ENCODE results near the gene P2RY14. TPM values are rescaled to one million over a fixed set of nuclear protein-coding genes. Genes with fewer than 3 reads are reported as not detected.

The P2RY14 gene
- polyA plus RNA-seq, 1 donor from 2014 or later = 4.8 TPM

DNA sequence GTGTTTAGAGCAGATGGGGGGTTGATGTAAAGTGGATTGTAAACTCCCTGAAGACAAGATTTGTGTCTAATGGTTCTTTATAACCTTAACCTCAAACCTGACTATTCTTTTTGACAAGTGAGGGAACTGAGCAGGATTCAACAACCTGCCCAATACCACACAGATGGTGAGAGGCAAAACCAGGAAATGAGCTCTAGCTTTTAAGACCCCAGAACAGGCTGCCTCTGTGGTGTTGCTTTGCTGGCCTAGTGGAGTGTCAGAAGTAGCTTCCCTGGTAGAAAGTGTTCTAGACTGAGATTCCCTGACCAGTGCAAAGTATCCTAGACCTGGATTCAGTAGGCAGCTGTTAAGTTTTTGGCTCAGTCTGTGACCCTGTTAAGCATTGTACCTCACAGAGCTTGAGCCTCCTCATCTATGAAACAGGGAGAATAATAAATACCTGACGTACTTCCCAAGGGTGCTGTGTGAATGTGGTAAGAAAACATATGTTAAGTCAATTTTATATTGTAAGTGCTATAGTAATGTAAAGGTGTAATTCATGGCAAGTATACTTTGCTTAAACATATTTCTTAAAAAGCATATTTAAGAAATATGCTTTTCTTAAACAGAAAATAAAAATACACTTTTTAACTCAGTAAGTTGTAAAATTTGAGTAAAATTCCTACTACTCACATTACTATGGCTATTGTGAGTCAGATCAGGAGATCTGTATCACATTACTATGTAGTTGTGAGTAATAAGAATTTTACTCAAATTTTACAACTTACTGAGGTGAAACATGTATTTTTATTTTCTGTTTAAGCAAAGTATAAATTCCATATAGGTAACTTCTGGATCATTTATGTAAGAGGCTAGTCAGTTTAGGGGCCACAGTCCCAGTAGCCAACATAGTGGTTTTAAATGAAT lies 29.5 kb upstream of the P2RY14 start:
- Mint-ChIP-seq H3K36me3 (no peaks in the 10 kb centered on the region), H3K27me3 (peaks cover 8% of the 10 kb centered on the region), H3K4me3 (no peak overlapping the region), H3K4me1 (no peaks in the 10 kb centered on the region), H3K27ac (no peak overlapping the region), H3K9me3 (no peaks in the 10 kb centered on the region)

DNA sequence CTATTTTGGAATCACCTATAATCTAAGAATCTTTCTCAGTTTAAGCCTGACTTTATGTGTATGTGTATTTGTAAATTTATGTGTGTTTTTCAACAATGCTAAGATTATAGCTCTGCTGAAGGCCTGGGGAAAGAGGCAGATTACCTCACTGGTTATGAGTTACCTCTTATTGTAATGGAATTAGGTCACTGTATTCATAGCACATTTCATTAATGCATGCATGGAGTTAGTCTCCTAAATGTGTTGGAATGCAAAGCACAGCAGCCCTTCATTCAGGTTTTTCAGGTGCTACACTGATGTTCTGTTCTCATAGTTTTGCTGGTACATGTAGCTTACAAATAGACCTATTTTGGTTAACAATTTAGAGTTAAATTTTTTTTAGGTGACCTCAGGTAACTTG lies 28.8 kb upstream of the P2RY14 start:
- H3K27me3 Mint-ChIP-seq = peaks cover 8% of the 10 kb centered on the region
- no peaks in the 10 kb centered on the region for H3K36me3 Mint-ChIP-seq
- no peaks in the 10 kb centered on the region for H3K9me3 Mint-ChIP-seq
- H3K4me3 Mint-ChIP-seq = no peak overlapping the region
- H3K4me1 Mint-ChIP-seq = no peaks in the 10 kb centered on the region
- H3K27ac Mint-ChIP-seq = no peak overlapping the region

DNA sequence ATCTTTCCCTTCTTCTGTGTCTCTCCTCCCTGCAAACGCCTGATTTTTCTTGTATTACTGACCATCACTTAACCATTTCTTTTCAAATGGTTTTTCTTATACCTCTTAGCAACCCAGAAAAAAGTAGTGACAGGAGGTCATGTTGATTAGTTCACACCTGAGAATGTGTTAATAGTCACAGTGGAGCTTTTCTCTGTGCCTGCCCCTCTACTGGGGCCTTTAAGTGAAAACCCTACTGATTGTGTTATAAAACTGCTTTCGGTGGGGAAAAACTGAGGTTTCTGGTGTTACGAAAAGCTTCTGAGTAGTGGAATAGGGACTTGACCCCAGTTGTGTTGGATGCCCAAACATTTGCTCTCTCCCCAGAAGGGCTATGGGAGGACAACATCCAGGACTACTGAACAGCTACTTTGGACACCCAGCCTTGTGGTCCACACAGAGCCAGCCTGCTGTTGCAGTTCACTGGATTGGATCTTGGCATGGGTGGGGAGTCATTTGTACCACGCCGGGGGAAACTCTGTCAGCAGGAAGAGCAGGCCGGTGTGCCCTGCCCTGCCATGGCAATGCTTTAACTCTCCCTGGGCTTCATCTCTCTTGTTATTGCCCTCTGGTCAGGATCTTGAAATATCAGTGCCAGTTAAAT lies 27.9 kb upstream of the P2RY14 start:
- H3K27ac Mint-ChIP-seq = no peak overlapping the region

DNA sequence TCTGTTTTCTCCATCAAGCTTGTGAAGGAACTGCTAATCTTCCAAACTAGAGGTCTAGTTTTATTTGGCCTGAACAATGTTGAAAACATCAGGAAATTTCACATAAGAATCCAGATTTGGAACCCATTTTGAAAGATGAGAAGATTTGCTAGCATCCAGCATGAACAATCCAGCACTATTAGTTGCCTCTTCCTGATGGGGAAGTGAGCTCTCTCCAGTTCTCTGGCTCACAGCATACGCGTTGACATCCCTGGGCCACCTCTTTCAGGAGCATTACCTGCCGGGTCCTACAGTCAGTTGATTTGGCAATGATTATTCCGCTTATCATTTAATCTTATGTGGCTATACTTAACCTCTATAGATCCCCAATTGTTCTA lies 27.4 kb upstream of the P2RY14 start:
- no peak overlapping the region for H3K4me3 Mint-ChIP-seq
- no peaks in the 10 kb centered on the region for H3K36me3 Mint-ChIP-seq
- no peaks in the 10 kb centered on the region for H3K9me3 Mint-ChIP-seq
- peaks cover 8% of the 10 kb centered on the region for H3K27me3 Mint-ChIP-seq
- no peaks in the 10 kb centered on the region for H3K4me1 Mint-ChIP-seq
- H3K27ac Mint-ChIP-seq = no peak overlapping the region

More for the DNA sequence above, 27.9 kb upstream of the P2RY14 start:
- no peak overlapping the region for H3K4me3 Mint-ChIP-seq
- no peaks in the 10 kb centered on the region for H3K36me3 Mint-ChIP-seq
- peaks cover 8% of the 10 kb centered on the region for H3K27me3 Mint-ChIP-seq
- no peaks in the 10 kb centered on the region for H3K4me1 Mint-ChIP-seq
- no peaks in the 10 kb centered on the region for H3K9me3 Mint-ChIP-seq

DNA sequence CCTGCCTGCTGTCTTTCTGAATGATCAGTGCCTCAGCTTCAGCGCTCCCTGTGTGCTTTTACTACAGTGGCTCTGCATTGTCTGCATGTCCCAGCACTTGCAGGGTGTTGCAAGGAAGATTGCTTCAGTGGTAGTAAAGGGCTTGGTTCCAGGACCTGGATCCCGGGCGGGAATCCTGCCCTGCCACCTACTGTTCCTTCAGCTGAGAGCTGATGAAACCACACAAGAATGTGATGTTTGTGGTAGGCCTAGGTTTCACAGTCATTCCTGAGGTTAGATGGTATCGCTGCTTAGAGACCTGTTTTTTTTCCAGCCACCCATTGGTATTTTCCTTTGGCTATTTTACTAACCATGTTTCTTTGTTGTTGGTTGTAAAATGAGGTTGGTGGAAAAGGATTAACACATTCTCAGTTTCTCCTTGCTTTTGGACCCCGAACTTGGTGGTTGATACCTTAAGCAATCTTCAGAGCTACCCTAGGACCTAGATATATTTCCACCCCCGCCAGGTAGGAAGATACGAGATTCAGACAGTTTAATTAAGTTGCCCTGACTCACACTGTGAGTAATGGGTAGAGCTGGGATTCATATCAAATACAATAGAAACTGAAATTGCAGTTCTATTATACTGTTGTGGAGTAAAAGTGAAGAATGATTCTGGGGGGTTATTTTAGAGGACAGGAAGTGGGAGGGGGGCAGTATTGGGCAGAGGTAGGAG lies 26.9 kb upstream of the P2RY14 start:
- Mint-ChIP-seq H3K4me1 (no peaks in the 10 kb centered on the region), H3K4me3 (no peak overlapping the region), H3K27me3 (peaks cover 8% of the 10 kb centered on the region), H3K27ac (no peak overlapping the region), H3K9me3 (no peaks in the 10 kb centered on the region), H3K36me3 (no peaks in the 10 kb centered on the region)

DNA sequence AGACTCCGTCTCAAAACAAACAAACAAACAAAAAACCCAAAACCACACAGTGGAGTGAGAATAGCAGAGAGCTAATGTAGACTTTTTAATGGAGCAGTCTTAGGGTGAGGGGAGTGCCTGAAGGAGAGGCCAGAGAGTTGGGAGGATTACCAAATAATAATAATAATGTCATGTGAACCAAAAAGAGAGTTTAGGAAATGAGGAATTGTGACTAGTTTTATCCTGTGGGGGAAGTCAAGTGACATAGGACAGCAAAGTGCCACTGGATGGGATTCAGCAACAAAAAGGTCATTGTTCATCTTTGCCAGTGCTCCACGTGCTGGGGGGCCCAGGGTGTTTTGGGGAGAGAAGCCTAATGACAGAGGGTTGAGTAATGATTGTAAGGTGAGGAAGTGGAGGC lies 25.4 kb upstream of the P2RY14 start:
- no peaks in the 10 kb centered on the region for H3K4me1 Mint-ChIP-seq
- no peaks in the 10 kb centered on the region for H3K9me3 Mint-ChIP-seq
- no peak overlapping the region for H3K4me3 Mint-ChIP-seq
- no peaks in the 10 kb centered on the region for H3K36me3 Mint-ChIP-seq
- H3K27ac Mint-ChIP-seq = no peak overlapping the region
- peaks cover 14% of the 10 kb centered on the region for H3K27me3 Mint-ChIP-seq

DNA sequence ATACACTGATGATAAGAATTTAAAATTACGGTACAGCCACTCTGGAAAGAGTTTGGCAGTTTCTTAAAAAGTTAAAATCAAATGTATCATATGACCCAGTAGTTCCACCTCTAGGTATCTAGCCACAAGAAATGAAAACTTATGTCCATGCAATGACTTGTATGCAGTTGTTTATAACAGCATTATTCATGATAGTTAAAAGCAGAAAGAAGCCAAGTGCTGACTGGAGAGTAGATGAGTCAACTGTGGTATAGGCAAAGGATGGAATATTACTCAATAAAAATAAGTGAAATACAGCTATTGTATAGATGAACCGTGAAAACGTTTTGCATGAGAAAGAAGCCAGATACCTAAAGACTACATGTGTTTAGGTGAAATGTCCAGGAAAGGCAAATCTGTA lies 23.4 kb upstream of the P2RY14 start:
- peaks cover 14% of the 10 kb centered on the region for H3K27me3 Mint-ChIP-seq
- H3K36me3 Mint-ChIP-seq = no peaks in the 10 kb centered on the region
- H3K4me1 Mint-ChIP-seq = no peaks in the 10 kb centered on the region
- no peaks in the 10 kb centered on the region for H3K9me3 Mint-ChIP-seq
- H3K27ac Mint-ChIP-seq = no peak overlapping the region
- no peak overlapping the region for H3K4me3 Mint-ChIP-seq

DNA sequence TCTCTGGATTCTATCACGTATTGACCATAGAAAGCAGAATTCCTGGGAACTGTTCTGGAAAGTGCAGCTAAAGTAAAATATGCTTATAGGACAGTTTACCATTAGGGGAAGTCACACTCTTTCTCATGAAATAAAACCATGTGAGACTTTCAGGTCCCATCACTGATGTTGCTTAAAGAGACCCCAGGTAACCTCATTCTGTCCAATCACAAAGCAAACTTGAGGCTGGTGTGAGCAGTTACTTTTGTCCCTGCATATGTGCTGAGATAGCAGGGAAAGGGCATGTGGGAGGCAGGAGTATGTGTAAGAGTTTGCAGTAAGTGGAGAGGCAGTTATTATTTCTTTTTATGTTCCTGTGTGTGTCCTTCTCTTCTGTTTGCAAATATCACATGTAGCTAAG lies 22.2 kb upstream of the P2RY14 start:
- H3K4me3 Mint-ChIP-seq = no peak overlapping the region
- peak overlapping the region in 1 of 3 donors; percentile 6 for H3K27ac Mint-ChIP-seq
- H3K27me3 Mint-ChIP-seq = peaks cover 14% of the 10 kb centered on the region
- no peaks in the 10 kb centered on the region for H3K36me3 Mint-ChIP-seq
- no peaks in the 10 kb centered on the region for H3K9me3 Mint-ChIP-seq
- no peaks in the 10 kb centered on the region for H3K4me1 Mint-ChIP-seq

DNA sequence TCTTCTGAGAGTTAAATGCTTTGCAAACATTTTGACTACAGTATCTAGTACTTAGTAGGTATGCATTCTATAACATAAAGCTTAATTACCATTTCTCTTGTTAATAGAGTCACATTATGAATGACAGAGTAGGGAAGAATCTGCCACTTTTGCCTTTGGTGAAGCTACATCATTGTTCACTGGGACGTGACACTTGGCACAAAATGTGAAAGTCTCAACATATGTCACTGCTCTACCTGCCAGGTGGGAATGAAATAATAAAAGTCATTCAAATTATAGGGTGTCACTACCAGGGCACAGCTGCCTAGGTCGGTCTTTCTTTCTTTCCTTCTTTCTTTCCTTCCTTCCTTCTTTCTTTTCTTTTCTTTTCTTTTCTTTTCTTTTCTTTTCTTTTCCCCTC lies 20.7 kb upstream of the P2RY14 start:
- Mint-ChIP-seq H3K4me3 (no peak overlapping the region), H3K9me3 (no peaks in the 10 kb centered on the region), H3K27me3 (peaks cover 11% of the 10 kb centered on the region), H3K36me3 (no peaks in the 10 kb centered on the region), H3K27ac (no peak overlapping the region), H3K4me1 (no peaks in the 10 kb centered on the region)

DNA sequence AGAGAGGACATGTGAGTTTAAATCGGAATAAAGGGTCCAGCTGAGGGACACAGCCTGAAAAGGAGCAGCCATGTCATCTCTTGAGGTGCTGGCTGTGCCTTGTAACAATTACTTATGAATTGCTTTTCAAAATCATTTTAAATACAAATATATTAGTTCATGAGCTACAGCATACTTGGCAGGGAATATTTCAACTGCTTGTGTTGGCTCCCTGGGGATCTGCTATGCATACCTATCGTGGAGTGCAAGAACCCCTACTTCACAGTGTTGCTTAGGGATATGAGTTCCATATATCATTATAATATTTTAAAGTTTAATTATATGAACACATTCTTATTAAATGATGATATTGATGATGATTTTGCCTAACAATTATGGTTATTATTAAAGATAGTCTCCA lies 19.1 kb upstream of the P2RY14 start:
- Mint-ChIP-seq H3K4me3 (no peak overlapping the region), H3K9me3 (no peaks in the 10 kb centered on the region), H3K4me1 (no peaks in the 10 kb centered on the region), H3K36me3 (no peaks in the 10 kb centered on the region), H3K27ac (no peak overlapping the region), H3K27me3 (peaks cover 9% of the 10 kb centered on the region)

DNA sequence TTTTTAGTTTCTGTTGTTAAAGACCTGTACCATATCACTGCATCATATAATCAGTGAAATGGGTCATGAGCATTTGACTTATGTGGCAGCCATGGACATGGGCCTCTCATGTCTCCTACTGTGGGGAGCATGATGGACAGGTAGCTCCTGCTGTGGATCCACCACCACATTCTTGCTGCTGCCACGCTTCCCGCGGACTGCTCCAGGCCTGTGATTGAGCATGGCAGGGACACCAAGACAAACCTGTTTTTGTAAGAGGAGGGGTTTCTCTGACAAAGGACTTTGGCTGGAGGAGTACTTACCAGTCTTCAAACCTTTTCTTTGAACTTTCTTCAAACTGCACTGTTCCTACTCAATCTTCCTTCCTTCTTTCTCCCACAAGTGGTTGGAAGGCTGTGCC lies 17.9 kb upstream of the P2RY14 start:
- H3K36me3 Mint-ChIP-seq = no peaks in the 10 kb centered on the region
- no peaks in the 10 kb centered on the region for H3K9me3 Mint-ChIP-seq
- no peak overlapping the region for H3K4me3 Mint-ChIP-seq
- no peaks in the 10 kb centered on the region for H3K4me1 Mint-ChIP-seq
- peaks cover 9% of the 10 kb centered on the region for H3K27me3 Mint-ChIP-seq
- no peak overlapping the region for H3K27ac Mint-ChIP-seq

DNA sequence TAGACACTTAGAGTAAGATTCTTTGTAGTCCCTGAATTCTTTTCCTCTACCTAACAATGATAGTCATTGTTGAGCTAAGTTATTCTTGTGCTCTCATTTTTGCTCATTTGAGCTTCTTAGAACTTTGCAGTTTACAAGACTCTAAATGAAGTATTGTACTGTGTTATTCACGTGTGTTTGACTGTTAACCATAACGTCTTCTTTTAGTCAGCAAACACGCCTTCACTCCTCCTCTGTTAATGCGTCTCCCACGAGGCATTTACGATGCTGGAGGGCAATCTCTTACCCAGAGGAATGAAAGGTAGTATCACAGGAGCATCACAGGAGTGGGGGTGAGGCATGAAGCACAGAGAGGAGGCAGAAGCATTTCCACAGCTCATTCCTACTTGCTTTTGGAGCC lies 14.8 kb upstream of the P2RY14 start:
- no peaks in the 10 kb centered on the region for H3K9me3 Mint-ChIP-seq
- H3K36me3 Mint-ChIP-seq = no peaks in the 10 kb centered on the region
- H3K27me3 Mint-ChIP-seq = peaks cover 3% of the 10 kb centered on the region
- H3K27ac Mint-ChIP-seq = no peak overlapping the region
- no peaks in the 10 kb centered on the region for H3K4me1 Mint-ChIP-seq
- H3K4me3 Mint-ChIP-seq = no peak overlapping the region

DNA sequence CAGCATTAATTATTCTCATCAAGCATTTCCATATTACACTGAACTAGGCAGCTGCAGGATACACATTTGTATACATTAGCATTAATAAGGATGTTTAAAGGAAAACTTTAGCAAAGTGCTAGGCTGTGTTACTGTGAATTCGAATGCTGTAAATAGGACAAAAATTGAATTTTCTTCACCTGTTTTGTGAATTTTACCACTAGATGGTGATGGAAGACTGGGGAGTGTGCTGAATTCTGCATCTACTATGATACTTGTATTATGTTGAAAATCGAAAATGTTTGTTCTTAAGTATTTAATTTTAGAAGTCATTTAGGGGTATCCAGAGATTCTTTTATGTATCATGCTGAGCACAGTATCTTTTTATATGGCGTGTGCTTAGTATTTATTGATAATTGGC lies 12.3 kb upstream of the P2RY14 start:
- no peaks in the 10 kb centered on the region for H3K36me3 Mint-ChIP-seq
- no peaks in the 10 kb centered on the region for H3K9me3 Mint-ChIP-seq
- H3K27ac Mint-ChIP-seq = no peak overlapping the region
- no peaks in the 10 kb centered on the region for H3K4me1 Mint-ChIP-seq
- peaks cover 3% of the 10 kb centered on the region for H3K27me3 Mint-ChIP-seq
- no peak overlapping the region for H3K4me3 Mint-ChIP-seq

DNA sequence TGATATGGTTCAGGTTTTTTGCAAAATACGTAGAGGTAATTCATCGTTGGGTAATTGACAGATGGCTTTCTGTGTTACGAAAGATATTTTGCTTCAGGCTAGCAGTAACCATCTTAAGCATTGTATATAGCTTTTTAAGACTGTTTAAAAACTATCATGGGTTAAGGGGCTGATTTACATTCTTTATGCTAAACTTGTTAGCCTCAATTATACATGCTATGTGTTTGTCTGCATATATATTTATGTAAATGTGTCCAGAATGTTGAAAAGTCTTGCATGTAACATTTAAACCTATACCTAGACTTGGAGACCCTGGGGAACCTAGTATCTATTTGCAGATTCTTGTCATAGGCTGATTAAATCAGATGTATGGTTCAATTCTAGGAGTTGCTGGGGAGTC lies 11.1 kb upstream of the P2RY14 start:
- Mint-ChIP-seq H3K4me1 (no peaks in the 10 kb centered on the region), H3K9me3 (no peaks in the 10 kb centered on the region), H3K27me3 (peaks cover 3% of the 10 kb centered on the region), H3K36me3 (no peaks in the 10 kb centered on the region), H3K4me3 (no peak overlapping the region), H3K27ac (no peak overlapping the region)

DNA sequence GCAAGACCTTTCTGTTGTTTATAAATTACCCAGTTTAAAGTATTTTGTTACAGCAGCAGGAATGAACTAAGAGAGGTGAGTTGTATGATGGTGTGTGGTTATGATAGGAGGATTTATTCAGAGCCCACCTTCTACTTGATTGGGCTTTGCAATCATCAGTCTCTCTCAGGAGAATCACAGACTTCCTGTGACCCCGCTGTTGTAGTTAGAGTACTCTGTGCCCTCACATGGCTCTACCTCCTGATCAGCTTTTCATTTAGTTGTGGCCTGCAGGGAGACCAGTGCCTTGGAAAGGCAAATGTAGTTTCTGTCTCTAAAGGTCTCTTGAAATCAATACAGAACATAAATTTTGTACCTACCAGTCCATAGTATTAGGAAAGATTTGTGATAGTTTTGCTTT lies 7.6 kb upstream of the P2RY14 start:
- Mint-ChIP-seq H3K27ac (no peak overlapping the region), H3K27me3 (no peaks in the 10 kb centered on the region), H3K9me3 (no peaks in the 10 kb centered on the region), H3K4me1 (peaks cover 0 to 3% (median 0%) of the 10 kb centered on the region in 3 donors), H3K4me3 (no peak overlapping the region), H3K36me3 (no peaks in the 10 kb centered on the region)

Measured in IgD-negative memory B cell (primary cell).